Karpas-422 (cell line): ENCODE measurements around the gene EPG5. TPM values are rescaled to one million over a fixed set of nuclear protein-coding genes. Genes with fewer than 3 reads are reported as not detected.

Experiments
- DNase-seq: peaks from one replicate; pipeline ENCODE4 v3.0.0-alpha.2; 2015
- H2AFZ ChIP-seq: fragments of 200-600 bp; sonication (generic); 2 replicates; pipeline ENCODE4 v1.6.1; 2014; ENCODE audit warnings: antibody characterized with exemption, low read length, mixed read lengths
- H3K27ac ChIP-seq: fragments of 200-600 bp; sonication (generic); 2 replicates; pipeline ENCODE4 v1.5.1; 2014; ENCODE audit warnings: mild to moderate bottlenecking, low read length, moderate library complexity
- H3K27me3 ChIP-seq: fragments of 200-600 bp; sonication (generic); 2 replicates; pipeline ENCODE4 v1.6.1; 2014; ENCODE audit warnings: low read length, mixed read lengths
- H3K36me3 ChIP-seq: fragments of 200-600 bp; sonication (generic); 2 replicates; pipeline ENCODE4 v1.6.1; 2014; ENCODE audit warnings: low read length, mixed read lengths; ENCODE audit not compliant: insufficient read depth
- H3K4me1 ChIP-seq: fragments of 200-600 bp; sonication (generic); 2 replicates; pipeline ENCODE4 v1.6.1; 2014; ENCODE audit warnings: mild to moderate bottlenecking, low read length, mixed read lengths
- H3K4me2 ChIP-seq: fragments of 200-600 bp; sonication (generic); 2 replicates; pipeline ENCODE4 v1.6.1; 2014; ENCODE audit warnings: low read length, low read depth, mild to moderate bottlenecking; ENCODE audit not compliant: poor library complexity, severe bottlenecking
- H3K4me3 ChIP-seq: fragments of 200-600 bp; sonication (generic); 2 replicates; pipeline ENCODE4 v1.5.1; 2014; ENCODE audit warnings: mild to moderate bottlenecking, antibody characterized with exemption, low read length, mixed read lengths
- H3K79me2 ChIP-seq: fragments of 200-600 bp; sonication (generic); 2 replicates; pipeline ENCODE4 v1.6.1; 2014; ENCODE audit warnings: mild to moderate bottlenecking, low read length, mixed read lengths
- H3K9ac ChIP-seq: fragments of 200-600 bp; sonication (generic); 2 replicates; pipeline ENCODE4 v1.6.0; 2014; ENCODE audit warnings: low read length
- H3K9me2 ChIP-seq: fragments of 200-600 bp; sonication (generic), shearing (Covaris generic); replicated peaks from 2 replicates; pipeline ENCODE4 v1.6.0; 2014; ENCODE audit warnings: mild to moderate bottlenecking, low read length, moderate library complexity; ENCODE audit not compliant: insufficient read depth
- H3K9me3 ChIP-seq: fragments of 300-700, 200-600 bp; sonication (generic); 2 replicates; pipeline ENCODE4 v1.6.1; 2014; ENCODE audit warnings: low read length, mixed read lengths
- H4K20me1 ChIP-seq: fragments of 200-600 bp; sonication (generic); 2 replicates; pipeline ENCODE4 v1.6.1; 2014; ENCODE audit warnings: mild to moderate bottlenecking, antibody characterized with exemption, low read length, low read depth; ENCODE audit not compliant: insufficient read depth
- total RNA-seq: library from RNA; depleted of rRNA; stranded (reverse); fragments of >200 nt; shearing (Covaris generic); gene quantifications from 2 replicates; pipeline ENCODE4 v1.2.3, GENCODE V29; 2014; ENCODE audit warnings: low replicate concordance

The EPG5 gene
- total RNA-seq, 1 experiment from 2014 or later: 33.2 TPM

DNA sequence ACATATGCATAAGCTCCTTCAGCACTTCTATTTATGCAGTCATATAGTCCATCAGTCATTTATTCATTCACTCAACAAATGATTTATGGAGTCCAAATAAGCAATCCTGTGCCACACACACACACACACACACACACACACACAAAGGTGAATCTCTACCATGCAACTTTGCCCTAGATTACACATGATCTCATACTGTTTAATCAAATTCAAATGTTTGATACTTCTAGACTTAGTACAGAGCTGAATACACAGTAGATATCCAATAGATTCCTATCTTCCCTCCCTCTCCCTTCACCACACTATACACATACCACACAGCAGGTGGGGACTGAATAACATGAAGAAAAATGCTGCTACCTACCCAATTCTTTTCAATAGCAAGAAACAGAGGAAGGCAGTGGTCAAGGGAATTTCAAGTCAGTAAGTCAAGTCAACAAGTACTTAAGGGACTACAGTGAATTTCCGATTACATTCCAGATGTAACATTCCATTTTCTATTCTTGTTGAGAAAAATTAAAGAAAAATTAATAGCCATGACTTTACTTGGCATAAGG, 65.4 kb downstream of the EPG5 start:
- Histone ChIP-seq H4K20me1 (no peaks in the 10 kb centered on the region), H3K79me2 (no peaks in the 10 kb centered on the region), H3K27ac (no peak overlapping the region), H2AFZ (no peak overlapping the region), H3K27me3 (no peaks in the 10 kb centered on the region), H3K9me2 (no peaks in the 10 kb centered on the region), H3K9ac (no peak overlapping the region), H3K4me1 (no peaks in the 10 kb centered on the region), H3K4me3 (no peak overlapping the region), H3K9me3 (no peaks in the 10 kb centered on the region), H3K4me2 (no peak overlapping the region), H3K36me3 (peaks cover 12% of the 10 kb centered on the region; the same call in 1 of the 2 replicates)
- no peak for DNase-seq

DNA sequence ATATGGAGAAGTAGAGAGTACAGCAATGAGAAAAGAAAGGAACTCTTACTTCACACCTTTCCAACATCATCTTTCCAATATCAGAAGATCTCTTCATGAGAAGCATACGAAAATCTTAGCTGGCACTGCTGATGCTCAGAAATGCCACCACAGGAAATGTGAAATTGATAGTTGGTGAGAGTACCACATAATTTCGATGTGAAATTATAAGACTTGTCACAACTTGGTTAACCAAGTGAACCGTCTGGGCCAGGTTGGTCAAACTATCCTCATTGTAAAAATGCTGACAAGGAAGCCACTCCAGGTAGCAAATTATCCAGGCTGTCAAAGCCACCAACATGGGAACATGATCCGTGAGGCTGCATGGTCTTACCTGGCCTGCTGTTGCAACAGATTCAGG, 66.5 kb downstream of the EPG5 start:
- H4K20me1 ChIP-seq: no peaks in the 10 kb centered on the region
- H3K9me3 ChIP-seq: no peaks in the 10 kb centered on the region
- H3K36me3 ChIP-seq: peaks cover 12% of the 10 kb centered on the region; the same call in 1 of the 2 replicates
- no peak overlapping the region for H3K9ac ChIP-seq
- no peak for DNase-seq
- no peaks in the 10 kb centered on the region for H3K79me2 ChIP-seq
- H3K9me2 ChIP-seq: no peaks in the 10 kb centered on the region
- H2AFZ ChIP-seq: no peak overlapping the region
- no peaks in the 10 kb centered on the region for H3K27me3 ChIP-seq
- H3K4me2 ChIP-seq: no peak overlapping the region
- H3K4me1 ChIP-seq: no peaks in the 10 kb centered on the region
- H3K4me3 ChIP-seq: no peak overlapping the region
- no peak overlapping the region for H3K27ac ChIP-seq

DNA sequence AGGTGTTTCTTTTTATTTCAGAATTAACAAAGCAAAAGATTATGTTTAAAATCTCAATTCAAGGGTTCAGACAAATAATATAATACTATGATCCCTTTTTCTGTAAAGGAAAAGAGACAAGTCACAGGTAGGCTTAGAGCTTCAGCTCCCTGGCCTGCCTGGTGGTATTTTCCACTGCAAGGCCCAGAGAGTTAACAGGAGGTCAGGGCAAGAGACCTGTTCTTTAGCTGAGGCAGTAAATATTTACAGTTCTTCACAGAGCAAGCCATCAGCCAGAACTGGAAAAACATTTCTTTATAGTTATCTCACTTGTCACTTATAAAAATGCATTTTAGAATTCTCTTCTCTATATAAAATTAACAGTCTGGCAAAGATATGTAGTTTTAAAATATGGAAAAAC, 70.1 kb downstream of the EPG5 start:
- Histone ChIP-seq H3K9ac (no peak overlapping the region), H3K4me1 (peaks cover 11% of the 10 kb centered on the region), H3K27ac (no peak overlapping the region), H2AFZ (no peak overlapping the region), H3K36me3 (peaks cover 12% of the 10 kb centered on the region; the same call in 1 of the 2 replicates), H3K4me3 (no peak overlapping the region), H4K20me1 (no peaks in the 10 kb centered on the region), H3K27me3 (no peaks in the 10 kb centered on the region), H3K9me3 (no peaks in the 10 kb centered on the region), H3K9me2 (no peaks in the 10 kb centered on the region), H3K79me2 (no peaks in the 10 kb centered on the region), H3K4me2 (no peak overlapping the region)
- DNase-seq: no peak

DNA sequence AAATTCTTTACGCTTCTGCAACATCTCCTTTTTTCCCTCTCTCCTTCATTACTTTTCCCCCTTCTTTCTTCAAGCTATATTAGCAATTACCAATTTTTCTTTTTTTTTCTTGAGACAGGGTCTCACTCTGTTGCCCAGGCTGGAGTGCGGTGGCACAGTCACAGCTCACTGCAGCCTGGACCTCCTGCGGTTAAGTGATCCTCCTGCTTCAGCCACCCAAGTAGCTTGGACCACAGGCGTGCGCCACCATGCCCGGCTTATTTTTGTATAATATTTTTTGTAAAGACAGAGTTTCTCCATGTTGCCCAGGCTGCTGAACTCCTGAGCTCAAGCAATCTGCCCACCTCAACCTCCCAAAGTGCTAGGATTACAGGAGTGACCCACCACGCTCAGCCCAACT, 70.7 kb downstream of the EPG5 start:
- Histone ChIP-seq H3K4me3 (no peak overlapping the region), H3K79me2 (no peaks in the 10 kb centered on the region), H3K4me2 (no peak overlapping the region), H3K27me3 (no peaks in the 10 kb centered on the region), H3K9me3 (no peaks in the 10 kb centered on the region), H4K20me1 (no peaks in the 10 kb centered on the region), H3K27ac (no peak overlapping the region), H3K4me1 (peaks cover 11% of the 10 kb centered on the region), H3K9me2 (no peaks in the 10 kb centered on the region), H3K9ac (no peak overlapping the region), H3K36me3 (peaks cover 12% of the 10 kb centered on the region; the same call in 1 of the 2 replicates), H2AFZ (no peak overlapping the region)
- DNase-seq: no peak

DNA sequence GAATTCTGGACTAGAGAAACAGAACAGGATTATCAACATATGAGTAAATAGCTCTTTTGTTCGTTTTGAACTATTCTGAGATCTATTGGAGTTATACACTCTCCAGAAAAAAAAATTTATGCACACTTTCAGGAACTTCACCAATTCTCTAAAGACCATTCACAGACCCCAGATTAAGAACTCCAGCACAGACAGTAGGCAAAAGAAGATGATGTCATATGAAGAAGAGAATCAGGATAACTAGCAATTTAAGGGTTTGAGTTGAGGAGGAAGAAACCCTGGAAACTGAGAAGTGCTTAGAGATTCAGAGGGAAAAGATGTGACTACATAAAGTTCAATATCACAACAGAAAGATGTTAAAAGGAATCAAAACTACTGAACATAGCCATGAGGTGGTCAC, 71.8 kb downstream of the EPG5 start:
- Histone ChIP-seq H3K36me3 (peaks cover 8% of the 10 kb centered on the region; the same call in 1 of the 2 replicates), H2AFZ (no peak overlapping the region), H3K79me2 (no peaks in the 10 kb centered on the region), H3K9ac (no peak overlapping the region), H3K27me3 (no peaks in the 10 kb centered on the region), H3K4me1 (peaks cover 11% of the 10 kb centered on the region), H3K4me3 (no peak overlapping the region), H3K9me3 (no peaks in the 10 kb centered on the region), H3K9me2 (no peaks in the 10 kb centered on the region), H3K27ac (no peak overlapping the region), H3K4me2 (no peak overlapping the region), H4K20me1 (no peaks in the 10 kb centered on the region)
- DNase-seq: no peak

DNA sequence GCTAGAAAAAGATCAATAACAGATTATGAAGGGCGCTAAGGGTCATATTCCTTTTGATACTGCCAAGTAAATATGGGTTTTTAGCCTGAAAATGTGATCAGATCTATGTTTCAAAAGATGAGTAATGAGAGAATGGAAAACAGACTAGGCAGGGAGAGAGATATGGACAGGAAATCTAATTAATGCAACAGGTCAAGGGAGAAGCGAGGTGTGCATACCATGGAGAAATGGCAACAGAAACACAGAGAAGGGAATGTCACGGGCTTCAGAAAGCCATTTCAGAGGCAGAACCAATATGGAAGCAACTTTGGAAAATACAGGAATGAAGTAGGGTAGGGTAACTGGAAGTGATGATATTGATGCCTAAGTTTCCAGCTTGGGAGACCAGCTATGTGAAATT, 72.3 kb downstream of the EPG5 start:
- Histone ChIP-seq H3K79me2 (no peaks in the 10 kb centered on the region), H3K27me3 (no peaks in the 10 kb centered on the region), H3K36me3 (peaks cover 8% of the 10 kb centered on the region; the same call in 1 of the 2 replicates), H3K9me3 (no peaks in the 10 kb centered on the region), H3K27ac (no peak overlapping the region), H4K20me1 (no peaks in the 10 kb centered on the region), H2AFZ (no peak overlapping the region), H3K9me2 (no peaks in the 10 kb centered on the region), H3K4me1 (peaks cover 13% of the 10 kb centered on the region), H3K4me3 (no peak overlapping the region), H3K9ac (no peak overlapping the region), H3K4me2 (no peak overlapping the region)
- no peak for DNase-seq

DNA sequence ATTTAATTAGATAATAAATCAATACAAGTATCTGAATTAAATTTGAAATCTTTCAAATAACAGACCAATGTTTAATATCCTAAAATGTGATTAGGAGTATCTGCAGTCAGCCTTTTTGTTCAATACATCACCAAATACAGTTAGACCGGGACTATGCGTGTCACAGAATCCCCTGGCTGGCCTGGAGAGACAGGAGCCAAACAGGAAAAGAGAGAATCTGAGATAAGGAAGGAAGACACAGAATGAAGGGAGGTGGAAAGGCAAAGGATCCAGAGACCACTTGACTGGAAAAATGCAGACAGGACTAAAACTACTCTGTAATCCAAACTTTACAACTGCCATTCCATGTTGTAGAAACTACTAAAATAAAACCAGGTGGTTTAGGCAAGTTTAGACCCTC, 75.3 kb downstream of the EPG5 start:
- no peak overlapping the region for H3K4me2 ChIP-seq
- no peaks in the 10 kb centered on the region for H3K79me2 ChIP-seq
- no peak overlapping the region for H2AFZ ChIP-seq
- no peak overlapping the region for H3K9ac ChIP-seq
- H3K9me3 ChIP-seq: no peaks in the 10 kb centered on the region
- no peaks in the 10 kb centered on the region for H3K9me2 ChIP-seq
- no peaks in the 10 kb centered on the region for H3K27me3 ChIP-seq
- no peaks in the 10 kb centered on the region for H4K20me1 ChIP-seq
- peaks cover 16% of the 10 kb centered on the region for H3K4me1 ChIP-seq
- H3K4me3 ChIP-seq: no peak overlapping the region
- H3K27ac ChIP-seq: no peak overlapping the region
- no peaks in the 10 kb centered on the region for H3K36me3 ChIP-seq
- no peak for DNase-seq

DNA sequence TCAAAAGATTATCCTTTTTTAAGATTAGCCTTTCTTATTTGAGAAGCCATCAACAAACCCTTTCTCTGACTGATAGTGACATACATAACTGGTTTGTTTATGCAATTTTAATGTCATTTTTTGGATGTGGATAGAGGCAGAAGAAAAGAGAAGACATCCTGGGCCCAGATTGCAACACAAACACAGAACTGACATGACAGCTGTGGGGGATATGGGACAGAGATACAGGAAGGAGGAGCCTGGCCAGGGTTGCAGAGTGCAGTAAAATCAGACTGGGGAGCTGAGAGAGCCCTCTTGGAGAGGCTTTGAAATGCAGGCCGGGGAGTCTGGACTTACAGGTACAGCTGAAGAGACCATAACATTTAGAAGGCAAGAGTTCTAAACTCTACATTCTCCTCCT, 76.5 kb downstream of the EPG5 start:
- Histone ChIP-seq H3K27ac (no peak overlapping the region), H3K4me2 (no peak overlapping the region), H3K9ac (no peak overlapping the region), H2AFZ (no peak overlapping the region), H3K9me2 (no peaks in the 10 kb centered on the region), H3K4me3 (no peak overlapping the region), H3K9me3 (no peaks in the 10 kb centered on the region), H3K4me1 (peaks cover 16% of the 10 kb centered on the region), H3K27me3 (no peaks in the 10 kb centered on the region), H4K20me1 (no peaks in the 10 kb centered on the region), H3K36me3 (no peaks in the 10 kb centered on the region), H3K79me2 (no peaks in the 10 kb centered on the region)
- DNase-seq: no peak
